Measurements from ENCODE around the gene DHDH.
A peak's percentile ranks its signal among the peaks of the same experiment; 100 is the strongest.
"Not testable (repeated sequence)": the region's sequence is repeated elsewhere in the genome, so short reads cannot be mapped to it uniquely, and the experiment has no call there.

The DHDH gene

GRCh38 chr19:48933382-48933932 is at the start of gene DHDH:
TSS of gene DHDH (plus strand) at chr19:48933699. CDS start at chr19:48933722, 23 bp downstream.
- ATAC-seq (ENCODE audit: low read depth), result peak; percentile 95
- peaks cover 3% of the 10 kb centered on the region for H3K27me3 Mint-ChIP-seq
- DNase-seq (ENCODE audit: low spot score in 2 of 2), result peak; percentile 70 to 72
- H3K4me3 Mint-ChIP-seq, result peak within 1 kb of the TSS; percentile 83
- no peaks in the 10 kb centered on the region for H3K36me3 Mint-ChIP-seq
- H3K27ac Mint-ChIP-seq, result peak within 1 kb of the TSS; percentile 76
- H3K4me1 Mint-ChIP-seq, result peaks cover 6% of the 10 kb centered on the region
- no peaks in the 10 kb centered on the region for H3K9me3 Mint-ChIP-seq

- Mint-ChIP-seq H3K27ac (no peak overlapping the region), H3K36me3 (no peaks in the 10 kb centered on the region), H3K9me3 (no peaks in the 10 kb centered on the region), H3K4me3 (no peak overlapping the region), H3K4me1 (peaks cover 8% of the 10 kb centered on the region), H3K27me3 (no peaks in the 10 kb centered on the region)
- ATAC-seq (ENCODE audit: low read depth) (no peak), DNase-seq (ENCODE audit: low spot score in 2 of 2) (no peak)
Measured at GRCh38 chr19:48883726-48884125, 49.8 kb upstream of the DHDH start.

GRCh38 chr19:48887861-48888612 is 45.5 kb upstream of the DHDH start:
- ATAC-seq (ENCODE audit: low read depth) (no peak), DNase-seq (ENCODE audit: low spot score in 2 of 2) (no peak)
- Mint-ChIP-seq H3K27me3 (no peaks in the 10 kb centered on the region), H3K4me3 (no peak overlapping the region), H3K9me3 (no peaks in the 10 kb centered on the region), H3K36me3 (no peaks in the 10 kb centered on the region), H3K4me1 (peaks cover 15% of the 10 kb centered on the region), H3K27ac (no peak overlapping the region)

GRCh38 chr19:48889496-48889895 is 44.0 kb upstream of the DHDH start:
- not testable (repeated sequence) for H3K4me3 Mint-ChIP-seq; H3K27me3 Mint-ChIP-seq; H3K36me3 Mint-ChIP-seq; H3K27ac Mint-ChIP-seq; H3K9me3 Mint-ChIP-seq; DNase-seq (ENCODE audit: low spot score in 2 of 2); ATAC-seq (ENCODE audit: low read depth)
- H3K4me1 Mint-ChIP-seq, result peaks cover 15% of the 10 kb centered on the region

GRCh38 chr19:48890551-48890950 is 42.9 kb upstream of the DHDH start:
- no peak overlapping the region for H3K27ac Mint-ChIP-seq
- no peaks in the 10 kb centered on the region for H3K36me3 Mint-ChIP-seq
- H3K4me3 Mint-ChIP-seq, result peak overlapping the region; percentile 15
- no peaks in the 10 kb centered on the region for H3K9me3 Mint-ChIP-seq
- ATAC-seq (ENCODE audit: low read depth) (no peak), DNase-seq (ENCODE audit: low spot score in 2 of 2) (no peak)
- peaks cover 7% of the 10 kb centered on the region for H3K27me3 Mint-ChIP-seq
- peaks cover 17% of the 10 kb centered on the region for H3K4me1 Mint-ChIP-seq

GRCh38 chr19:48895226-48895625 is 38.3 kb upstream of the DHDH start:
- ATAC-seq (ENCODE audit: low read depth) (no peak), DNase-seq (ENCODE audit: low spot score in 2 of 2) (no peak)
- no peak overlapping the region for H3K4me3 Mint-ChIP-seq

GRCh38 chr19:48896191-48896720 is 37.2 kb upstream of the DHDH start:
- H3K4me1 Mint-ChIP-seq, result peaks cover 21% of the 10 kb centered on the region
- H3K27me3 Mint-ChIP-seq, result peaks cover 11% of the 10 kb centered on the region
- H3K27ac Mint-ChIP-seq, result no peak overlapping the region
- DNase-seq (ENCODE audit: low spot score in 2 of 2) (no peak), ATAC-seq (ENCODE audit: low read depth) (no peak)
- H3K36me3 Mint-ChIP-seq, result no peaks in the 10 kb centered on the region
- peak overlapping the region; percentile 70 for H3K4me3 Mint-ChIP-seq
- H3K9me3 Mint-ChIP-seq, result no peaks in the 10 kb centered on the region

More at GRCh38 chr19:48895226-48895625, 38.3 kb upstream of the DHDH start:
- Mint-ChIP-seq H3K27ac (no peak overlapping the region), H3K27me3 (peaks cover 11% of the 10 kb centered on the region), H3K36me3 (no peaks in the 10 kb centered on the region), H3K9me3 (no peaks in the 10 kb centered on the region), H3K4me1 (peaks cover 23% of the 10 kb centered on the region)

GRCh38 chr19:48897181-48897580 is 36.3 kb upstream of the DHDH start:
- DNase-seq (ENCODE audit: low spot score in 2 of 2), result no peak
- peaks cover 11% of the 10 kb centered on the region for H3K27me3 Mint-ChIP-seq
- no peaks in the 10 kb centered on the region for H3K9me3 Mint-ChIP-seq
- peaks cover 16% of the 10 kb centered on the region for H3K4me1 Mint-ChIP-seq
- no peak for ATAC-seq (ENCODE audit: low read depth)
- peaks cover 3% of the 10 kb centered on the region for H3K36me3 Mint-ChIP-seq
- no peak overlapping the region for H3K4me3 Mint-ChIP-seq
- H3K27ac Mint-ChIP-seq, result no peak overlapping the region

- not testable (repeated sequence) for DNase-seq (ENCODE audit: low spot score in 2 of 2); H3K9me3 Mint-ChIP-seq; H3K27ac Mint-ChIP-seq; H3K36me3 Mint-ChIP-seq; H3K27me3 Mint-ChIP-seq; ATAC-seq (ENCODE audit: low read depth)
- H3K4me3 Mint-ChIP-seq, result peak overlapping the region; percentile 96
- peaks cover 24% of the 10 kb centered on the region for H3K4me1 Mint-ChIP-seq
Measured at GRCh38 chr19:48899386-48899749, 34.1 kb upstream of the DHDH start.

GRCh38 chr19:48899781-48900476 is 33.6 kb upstream of the DHDH start, which contains the start of gene NUCB1:
TSS of gene NUCB1 (plus strand) at chr19:48900312. CDS start at chr19:48900797, 485 bp downstream.
- Mint-ChIP-seq H3K9me3 (no peaks in the 10 kb centered on the region), H3K27ac (peak within 1 kb of the TSS; percentile 92), H3K36me3 (peaks cover 13% of the 10 kb centered on the region), H3K4me3 (peak within 1 kb of the TSS; percentile 96), H3K4me1 (peaks cover 21% of the 10 kb centered on the region), H3K27me3 (peaks cover 6% of the 10 kb centered on the region)
- peak; percentile 92 to 97 for DNase-seq (ENCODE audit: low spot score in 2 of 2)
- peak; percentile 99 for ATAC-seq (ENCODE audit: low read depth)

- Mint-ChIP-seq H3K4me1 (peaks cover 21% of the 10 kb centered on the region), H3K36me3 (peaks cover 16% of the 10 kb centered on the region), H3K9me3 (no peaks in the 10 kb centered on the region), H3K4me3 (peak overlapping the region; percentile 96), H3K27ac (peak overlapping the region; percentile 92), H3K27me3 (peaks cover 4% of the 10 kb centered on the region)
- ATAC-seq (ENCODE audit: low read depth) (no peak), DNase-seq (ENCODE audit: low spot score in 2 of 2) (no peak)
Measured at GRCh38 chr19:48900477-48901406, 32.8 kb upstream of the DHDH start.

GRCh38 chr19:48902291-48902690 is 31.2 kb upstream of the DHDH start:
- H3K27me3 Mint-ChIP-seq; ATAC-seq (ENCODE audit: low read depth); DNase-seq (ENCODE audit: low spot score in 2 of 2); H3K4me3 Mint-ChIP-seq; H3K9me3 Mint-ChIP-seq: not testable (repeated sequence)
- peaks cover 20% of the 10 kb centered on the region for H3K36me3 Mint-ChIP-seq
- peak overlapping the region; percentile 41 for H3K27ac Mint-ChIP-seq
- peaks cover 18% of the 10 kb centered on the region for H3K4me1 Mint-ChIP-seq

GRCh38 chr19:48903788-48904187 is 29.7 kb upstream of the DHDH start:
- not testable (repeated sequence) for H3K27ac Mint-ChIP-seq; H3K4me3 Mint-ChIP-seq; ATAC-seq (ENCODE audit: low read depth); DNase-seq (ENCODE audit: low spot score in 2 of 2); H3K27me3 Mint-ChIP-seq; H3K9me3 Mint-ChIP-seq
- peaks cover 29% of the 10 kb centered on the region for H3K36me3 Mint-ChIP-seq
- H3K4me1 Mint-ChIP-seq, result peaks cover 20% of the 10 kb centered on the region
